ENCODE data around the gene FDX2.

The FDX2 gene

GRCh38 chr19:10299545-10300458, 16.0 kb downstream of the FDX2 start:
- no peak for DNase-seq

DNA sequence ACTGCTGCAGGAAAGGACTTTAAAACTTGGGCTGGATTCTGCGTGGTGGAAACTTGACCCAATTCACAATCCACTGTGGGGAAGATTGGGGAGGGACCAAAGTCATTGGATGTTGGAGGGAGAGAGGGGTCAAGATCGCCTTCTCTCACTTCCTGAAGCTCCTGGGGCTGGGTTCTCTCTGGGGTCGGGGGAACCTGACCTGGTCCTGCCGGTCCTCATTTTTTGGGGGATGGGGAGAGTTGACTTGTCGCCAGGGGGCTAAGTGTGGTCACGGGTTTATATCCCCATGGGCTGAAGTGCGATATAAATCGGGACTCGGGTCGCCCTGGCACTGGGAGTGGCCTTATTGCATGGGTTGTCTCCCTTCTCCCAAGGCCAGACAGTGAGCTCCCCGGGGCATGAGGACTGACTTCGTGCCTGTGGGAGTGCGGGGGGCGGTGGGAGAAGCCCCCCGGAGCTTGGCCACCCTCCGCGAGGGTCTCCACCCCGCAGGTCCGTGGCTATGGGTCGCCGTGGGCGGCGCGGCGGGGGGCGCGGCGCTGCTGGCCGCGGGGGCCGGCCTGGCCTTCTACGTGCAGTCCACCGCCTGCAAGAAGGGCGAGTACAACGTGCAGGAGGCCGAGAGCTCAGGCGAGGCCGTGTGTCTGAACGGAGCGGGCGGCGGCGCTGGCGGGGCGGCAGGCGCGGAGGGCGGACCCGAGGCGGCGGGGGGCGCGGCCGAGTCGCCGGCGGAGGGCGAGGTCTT, 19.8 kb downstream of the FDX2 start:
- no peak for DNase-seq

GRCh38 chr19:10295305-10295846, 20.4 kb downstream of the FDX2 start:
- DNase-seq = peak; percentile 55 to 75 (median 66)

- no peak for DNase-seq
These were observed 21.5 kb downstream of the FDX2 start for GRCh38 chr19:10294368-10294697.

DNA sequence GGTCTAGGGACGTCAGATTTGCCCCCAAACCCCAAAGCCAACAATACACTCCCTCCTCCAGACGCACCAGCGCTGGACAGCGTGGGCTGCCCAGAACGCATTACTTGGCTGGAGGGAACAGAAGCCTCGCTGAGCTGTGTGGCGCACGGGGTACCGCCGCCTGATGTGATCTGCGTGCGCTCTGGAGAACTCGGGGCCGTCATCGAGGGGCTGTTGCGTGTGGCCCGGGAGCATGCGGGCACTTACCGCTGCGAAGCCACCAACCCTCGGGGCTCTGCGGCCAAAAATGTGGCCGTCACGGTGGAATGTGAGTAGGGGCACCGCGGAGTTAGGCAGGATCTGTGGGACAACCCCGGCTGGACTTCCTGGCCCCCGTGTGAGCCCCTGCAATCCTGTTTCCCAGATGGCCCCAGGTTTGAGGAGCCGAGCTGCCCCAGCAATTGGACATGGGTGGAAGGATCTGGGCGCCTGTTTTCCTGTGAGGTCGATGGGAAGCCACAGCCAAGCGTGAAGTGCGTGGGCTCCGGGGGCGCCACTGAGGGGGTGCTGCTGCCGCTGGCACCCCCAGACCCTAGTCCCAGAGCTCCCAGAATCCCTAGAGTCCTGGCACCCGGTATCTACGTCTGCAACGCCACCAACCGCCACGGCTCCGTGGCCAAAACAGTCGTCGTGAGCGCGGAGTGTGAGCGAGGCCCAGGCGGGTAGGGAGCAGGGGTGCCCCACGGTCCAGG, 22.0 kb downstream of the FDX2 start:
- DNase-seq = no peak

- DNase-seq = no peak
These were observed 22.8 kb downstream of the FDX2 start for GRCh38 chr19:10292789-10293636.

DNA sequence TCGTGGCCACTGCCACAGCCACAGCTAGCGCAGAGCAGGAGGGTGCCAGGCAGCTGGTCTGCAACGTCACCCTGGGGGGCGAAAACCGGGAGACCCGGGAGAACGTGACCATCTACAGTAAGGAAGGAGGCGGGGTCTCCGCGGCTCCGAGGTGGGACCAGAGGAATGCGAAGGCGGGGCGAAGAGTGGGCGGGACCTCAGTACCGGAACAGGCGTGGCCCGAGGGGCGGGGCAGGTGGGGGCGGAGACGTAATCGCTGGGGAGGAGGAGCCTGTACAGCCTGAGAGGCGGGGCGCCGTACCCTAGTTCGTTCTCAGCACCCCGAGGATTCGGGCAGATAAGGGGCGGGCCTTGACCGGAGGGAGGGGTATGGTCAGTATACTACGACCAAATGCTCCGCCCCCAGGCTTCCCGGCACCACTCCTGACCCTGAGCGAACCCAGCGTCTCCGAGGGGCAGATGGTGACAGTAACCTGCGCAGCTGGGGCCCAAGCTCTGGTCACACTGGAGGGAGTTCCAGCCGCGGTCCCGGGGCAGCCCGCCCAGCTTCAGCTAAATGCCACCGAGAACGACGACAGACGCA, 23.5 kb downstream of the FDX2 start:
- DNase-seq = peak; percentile 41 to 71 (median 60)

- no peak for DNase-seq
These were observed 24.1 kb downstream of the FDX2 start for GRCh38 chr19:10291554-10292205.

DNA sequence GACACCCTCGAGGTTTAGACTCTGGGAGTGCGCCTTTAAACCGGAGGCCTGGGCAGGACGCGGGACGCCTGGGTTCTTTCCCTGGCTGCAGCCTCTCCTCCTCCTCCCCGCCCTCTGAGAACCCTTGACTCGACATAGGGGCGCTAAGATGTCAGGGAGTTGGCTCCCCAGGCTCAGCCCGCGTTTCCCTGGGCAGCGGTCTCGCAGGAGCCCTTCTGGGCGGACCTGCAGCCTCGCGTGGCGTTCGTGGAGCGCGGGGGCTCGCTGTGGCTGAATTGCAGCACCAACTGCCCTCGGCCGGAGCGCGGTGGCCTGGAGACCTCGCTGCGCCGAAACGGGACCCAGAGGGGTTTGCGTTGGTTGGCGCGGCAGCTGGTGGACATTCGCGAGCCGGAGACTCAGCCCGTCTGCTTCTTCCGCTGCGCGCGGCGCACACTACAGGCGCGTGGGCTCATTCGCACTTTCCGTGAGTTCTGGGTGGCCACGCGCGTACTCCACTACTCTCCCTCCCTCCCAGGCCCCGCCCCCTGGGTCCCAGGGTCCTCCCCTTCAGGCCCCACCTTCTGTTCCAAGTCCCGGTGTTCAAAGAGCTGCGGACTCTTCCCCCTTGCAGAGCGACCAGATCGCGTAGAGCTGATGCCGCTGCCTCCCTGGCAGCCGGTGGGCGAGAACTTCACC, 24.8 kb downstream of the FDX2 start:
- peak in 3 of 5 donors; percentile 32 to 57 (median 35) for DNase-seq

GRCh38 chr19:10290357-10290875, 25.4 kb downstream of the FDX2 start:
- no peak for DNase-seq

DNA sequence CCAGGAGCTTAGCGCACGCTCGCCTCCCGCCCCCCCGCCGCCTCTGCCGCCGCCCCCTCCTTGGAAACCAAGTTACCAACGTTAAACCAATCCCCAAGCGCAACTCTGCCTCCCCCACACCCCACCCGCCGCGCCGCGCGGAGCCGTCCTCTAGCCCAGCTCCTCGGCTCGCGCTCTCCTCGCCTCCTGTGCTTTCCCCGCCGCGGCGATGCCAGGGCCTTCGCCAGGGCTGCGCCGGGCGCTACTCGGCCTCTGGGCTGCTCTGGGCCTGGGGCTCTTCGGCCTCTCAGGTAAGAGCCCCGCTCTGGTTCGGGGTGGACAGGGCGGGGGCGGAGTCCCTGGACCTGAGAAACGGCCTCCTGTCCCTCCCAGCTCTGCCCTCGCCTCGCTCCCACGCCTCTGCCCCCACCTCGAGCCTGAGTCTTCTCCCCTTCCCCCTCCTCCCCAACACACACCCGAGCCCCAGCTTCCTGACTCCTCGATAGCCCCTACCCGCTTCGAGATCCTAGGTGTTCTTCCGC, 25.9 kb downstream of the FDX2 start, which contains the start of gene ICAM5:
TSS of gene ICAM5 (plus strand) at position 117 of the 521 bp plus-strand sequence. CDS start at position 209, 92 bp downstream.
- DNase-seq = peak in 1 of 5 donors; percentile 19

DNA sequence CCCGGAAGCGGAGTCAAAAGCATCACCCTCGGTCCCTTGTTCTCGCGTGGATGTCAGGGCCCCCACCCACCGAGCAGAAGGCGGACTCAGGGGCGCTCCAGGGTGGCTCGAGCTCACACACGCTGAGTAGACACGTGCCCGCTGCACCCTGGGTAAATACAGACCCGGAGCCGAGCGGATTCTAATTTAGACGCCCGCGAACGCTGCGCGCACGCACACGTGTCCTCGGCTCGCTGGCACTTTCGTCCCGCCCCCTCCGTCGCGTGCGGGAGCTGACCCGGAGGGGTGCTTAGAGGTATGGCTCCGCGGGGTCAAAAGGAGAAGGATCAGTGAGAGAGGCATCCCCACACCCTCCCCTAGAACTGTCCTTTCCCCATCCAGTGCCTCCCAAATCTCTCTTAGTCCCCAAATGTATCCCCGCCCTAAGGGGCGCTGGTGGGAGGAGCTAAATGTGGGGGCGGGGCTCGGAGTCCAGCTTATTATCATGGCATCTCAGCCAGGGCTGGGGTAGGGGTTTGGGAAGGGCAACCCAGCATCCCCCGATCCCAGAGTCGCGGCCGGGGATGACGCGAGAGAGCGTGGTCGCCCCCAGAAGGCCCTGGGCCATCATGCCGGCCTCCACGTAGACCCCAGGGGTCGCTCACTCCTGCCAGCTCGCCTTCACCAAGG, 26.5 kb downstream of the FDX2 start:
- DNase-seq = peak in 4 of 5 donors; percentile 47 to 77 (median 51)

DNA sequence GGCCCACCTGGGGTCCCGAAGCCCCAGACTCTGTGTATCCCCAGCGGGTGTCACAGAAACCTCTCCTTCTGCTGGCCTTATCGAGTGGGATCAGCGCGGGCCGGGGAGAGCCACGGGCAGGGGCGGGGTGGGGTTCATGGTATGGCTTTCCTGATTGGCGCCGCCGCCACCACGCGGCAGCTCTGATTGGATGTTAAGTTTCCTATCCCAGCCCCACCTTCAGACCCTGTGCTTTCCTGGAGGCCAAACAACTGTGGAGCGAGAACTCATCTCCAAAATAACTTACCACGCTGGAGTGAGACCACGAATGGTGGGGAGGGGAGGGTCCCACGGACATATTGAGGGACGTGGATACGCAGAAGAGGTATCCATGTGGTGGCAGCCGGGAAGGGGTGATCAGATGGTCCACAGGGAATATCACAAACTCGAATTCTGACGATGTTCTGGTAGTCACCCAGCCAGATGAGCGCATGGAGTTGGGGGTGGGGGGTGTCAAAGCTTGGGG, 27.1 kb downstream of the FDX2 start:
- DNase-seq = peak in 1 of 5 donors; percentile 60

- peak in 1 of 5 donors; percentile 44 for DNase-seq
These were observed 28.7 kb downstream of the FDX2 start, which contains the start of gene ICAM4 for GRCh38 chr19:10286803-10287737. TSS of gene ICAM4 (plus strand) at chr19:10286955. CDS start at chr19:10287013, 58 bp downstream.

DNA sequence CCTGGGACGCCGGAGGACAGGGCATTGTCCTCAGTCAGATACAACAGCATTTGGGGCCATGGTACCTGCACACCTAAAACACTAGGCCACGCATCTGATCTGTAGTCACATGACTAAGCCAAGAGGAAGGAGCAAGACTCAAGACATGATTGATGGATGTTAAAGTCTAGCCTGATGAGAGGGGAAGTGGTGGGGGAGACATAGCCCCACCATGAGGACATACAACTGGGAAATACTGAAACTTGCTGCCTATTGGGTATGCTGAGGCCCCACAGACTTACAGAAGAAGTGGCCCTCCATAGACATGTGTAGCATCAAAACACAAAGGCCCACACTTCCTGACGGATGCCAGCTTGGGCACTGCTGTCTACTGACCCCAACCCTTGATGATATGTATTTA, 30.4 kb downstream of the FDX2 start:
- no peak for DNase-seq

- no peak for DNase-seq
These were observed 30.9 kb downstream of the FDX2 start for GRCh38 chr19:10284960-10285278.

DNA sequence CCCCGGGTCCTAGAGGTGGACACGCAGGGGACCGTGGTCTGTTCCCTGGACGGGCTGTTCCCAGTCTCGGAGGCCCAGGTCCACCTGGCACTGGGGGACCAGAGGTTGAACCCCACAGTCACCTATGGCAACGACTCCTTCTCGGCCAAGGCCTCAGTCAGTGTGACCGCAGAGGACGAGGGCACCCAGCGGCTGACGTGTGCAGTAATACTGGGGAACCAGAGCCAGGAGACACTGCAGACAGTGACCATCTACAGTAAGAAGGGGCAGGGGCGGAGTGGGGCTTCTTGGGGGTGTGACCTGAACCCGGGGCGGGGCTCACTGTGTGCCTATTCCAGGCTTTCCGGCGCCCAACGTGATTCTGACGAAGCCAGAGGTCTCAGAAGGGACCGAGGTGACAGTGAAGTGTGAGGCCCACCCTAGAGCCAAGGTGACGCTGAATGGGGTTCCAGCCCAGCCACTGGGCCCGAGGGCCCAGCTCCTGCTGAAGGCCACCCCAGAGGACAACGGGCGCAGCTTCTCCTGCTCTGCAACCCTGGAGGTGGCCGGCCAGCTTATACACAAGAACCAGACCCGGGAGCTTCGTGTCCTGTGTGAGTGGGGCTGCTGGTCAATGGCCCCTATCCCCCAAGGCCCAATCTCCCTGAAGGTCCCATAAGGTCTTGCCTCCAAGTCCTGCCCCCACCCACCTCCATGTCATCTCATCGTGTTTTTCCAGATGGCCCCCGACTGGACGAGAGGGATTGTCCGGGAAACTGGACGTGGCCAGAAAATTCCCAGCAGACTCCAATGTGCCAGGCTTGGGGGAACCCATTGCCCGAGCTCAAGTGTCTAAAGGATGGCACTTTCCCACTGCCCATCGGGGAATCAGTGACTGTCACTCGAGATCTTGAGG, 31.5 kb downstream of the FDX2 start:
- DNase-seq = no peak
